GM12878 (cell line): Measurements from ENCODE around the gene ING5. TPM values are rescaled to one million over a fixed set of nuclear protein-coding genes. Genes with fewer than 3 reads are reported as not detected.

Experiments
- ATAC-seq: fragments of 200-7000 bp; cut with Tn5 transposase; 3 replicates; pipeline ENCODE4 v1.9.1; 2020; ENCODE audit warnings: mild to moderate bottlenecking, moderate library complexity
- BruUV-seq: library from RNA; stranded (reverse); fragments of 400-500 nt; replicated peaks from 2 replicates; lab custom pipeline; 2021; lab: Mats Ljungman, UMichigan
- CTCF ChIA-PET: fragments of 300-600 bp; sonication (Branson Sonifier 250); formaldehyde crosslinking; extraction: SDS; loops from one replicate; lab custom pipeline; 2021; ENCODE audit warnings: inconsistent platforms; lab: Yijun Ruan, JAX
- POLR2A ChIA-PET: fragments of 350-600 bp; formaldehyde crosslinking; extraction: SDS; loops from one replicate; lab custom pipeline; 2021; ENCODE audit warnings: inconsistent platforms; lab: Charles Lee
- RAD21 ChIA-PET: fragments of 300-600 bp; sonication (Branson Sonifier 250); formaldehyde crosslinking; loops from one replicate; lab custom pipeline; 2023; ENCODE audit warnings: antibody characterized with exemption; ENCODE audit not compliant: unreplicated experiment; lab: Charles Lee
- SMC1A ChIA-PET: fragments of 300-600 bp; sonication (Branson Sonifier 250); formaldehyde crosslinking; loops from one replicate; lab custom pipeline; 2023; ENCODE audit not compliant: unreplicated experiment, uncharacterized antibody; lab: Charles Lee
- DNase-seq: peaks from one replicate; pipeline ENCODE4 v3.0.0-alpha.2; 2011; ENCODE audit warnings: low read depth, low spot score
- FAIRE-seq: peaks from 3 replicates; lab custom pipeline; 2011; peaks lifted over from hg19 to GRCh38; lab: Jason Lieb, UNC
- H2AFZ ChIP-seq: 2 replicates; pipeline ENCODE4 v1.6.0; 2011; ENCODE audit warnings: low read depth, low read length, control low read depth; ENCODE audit not compliant: control insufficient read depth
- H3K27ac ChIP-seq: 2 replicates; pipeline ENCODE4 v1.5.1; 2011; ENCODE audit warnings: control low read depth; ENCODE audit not compliant: control insufficient read depth, insufficient read depth
- H3K27me3 ChIP-seq, 2 experiments: replicated peaks in 1 of 2; 2 replicates each; pipeline versions ENCODE4 v1.6.0 to v1.6.1; 2011; ENCODE audit warnings: low read length in 1 of 2; ENCODE audit not compliant: control insufficient read depth in 2 of 2, insufficient read depth in 2 of 2
- H3K36me3 ChIP-seq, 2 experiments: 2 replicates each; pipeline ENCODE4 v1.5.1; 2011; ENCODE audit warnings: low read length in 1 of 2; ENCODE audit not compliant: control insufficient read depth in 2 of 2, insufficient read depth in 2 of 2
- H3K4me1 ChIP-seq: 2 replicates; pipeline ENCODE4 v1.6.1; 2011; ENCODE audit warnings: mild to moderate bottlenecking, low read length, moderate library complexity, mixed read lengths; ENCODE audit not compliant: control insufficient read depth, insufficient read depth
- H3K4me2 ChIP-seq: 2 replicates; pipeline ENCODE4 v1.6.0; 2011; ENCODE audit warnings: control low read depth; ENCODE audit not compliant: control insufficient read depth, insufficient read depth
- H3K4me3 ChIP-seq: fragments of 200-600 bp; sonication (generic); 2 replicates; pipeline ENCODE4 v1.5.1; 2016
- H3K79me2 ChIP-seq: 2 replicates; pipeline ENCODE4 v1.6.0; 2011; ENCODE audit warnings: low read length; ENCODE audit not compliant: control insufficient read depth, insufficient read depth
- H3K9ac ChIP-seq: 2 replicates; pipeline ENCODE4 v1.8.0; 2011; ENCODE audit warnings: low read length, control low read depth, mixed read lengths; ENCODE audit not compliant: control insufficient read depth, insufficient read depth
- H3K9me3 ChIP-seq: replicated peaks from 3 replicates; pipeline ENCODE4 v1.5.1; 2011; ENCODE audit warnings: mild to moderate bottlenecking, low read length; ENCODE audit not compliant: control insufficient read depth, insufficient read depth
- H4K20me1 ChIP-seq: 2 replicates; pipeline ENCODE4 v1.6.0; 2011; ENCODE audit not compliant: control insufficient read depth, insufficient read depth
- CTCF ChIP-seq, 3 experiments: IDR thresholded peaks in 2 of 3; conservative IDR thresholded peaks in 1 of 3; 2 replicates each; pipeline ENCODE4 v1.5.1; 2011; ENCODE audit warnings: low read depth in 3 of 3, low read length in 3 of 3, mild to moderate bottlenecking in 3 of 3, control low read depth in 2 of 3, moderate library complexity in 2 of 3, inconsistent platforms in 1 of 3, mixed read lengths in 1 of 3; ENCODE audit not compliant: control insufficient read depth in 2 of 3, insufficient read depth in 1 of 3; ENCODE audit errors: extremely low read depth in 1 of 3
- FOXK2 ChIP-seq: fragments of 450-650 bp; IDR thresholded peaks from 2 replicates; pipeline ENCODE4 v1.6.1; 2017; ENCODE audit warnings: mild to moderate bottlenecking, moderate library complexity
- PRDM15 ChIP-seq: fragments of 450-650 bp; formaldehyde crosslinking; IDR thresholded peaks from 2 replicates; pipeline ENCODE4 v1.4.0; 2020; ENCODE audit warnings: mild to moderate bottlenecking, moderate library complexity
- SPI1 ChIP-seq: IDR thresholded peaks from 2 replicates; pipeline ENCODE4 v1.6.1; 2011; ENCODE audit warnings: low read depth, mild to moderate bottlenecking, low read length, moderate library complexity, borderline replicate concordance; ENCODE audit not compliant: insufficient read depth
- TCF3 ChIP-seq: IDR thresholded peaks from 2 replicates; pipeline ENCODE4 v1.6.1; 2012; ENCODE audit warnings: low read depth, mild to moderate bottlenecking, low read length, borderline replicate concordance; ENCODE audit not compliant: insufficient read depth
- ZSCAN29 ChIP-seq: fragments of 450-650 bp; IDR thresholded peaks from 2 replicates; pipeline ENCODE4 v1.6.1; 2017; ENCODE audit warnings: mild to moderate bottlenecking, moderate library complexity
- ZZZ3 ChIP-seq: IDR thresholded peaks from 2 replicates; pipeline ENCODE4 v1.6.1; 2011; ENCODE audit warnings: low read depth; ENCODE audit not compliant: control insufficient read depth, insufficient read length
- WGBS: methylation state at CpG from one replicate; pipeline ENCODE4 v1.1.6; 2016; ENCODE audit warnings: low lambda C conversion rate; ENCODE audit not compliant: insufficient replicate concordance, insufficient coverage; ENCODE audit errors: missing lambda C conversion rate; 5-methylcytosine and 5-hydroxymethylcytosine counted together
- in situ Hi-C: fragments of 300-500 bp; cut with MboI; formaldehyde crosslinking; loops from 9 replicates; pipeline ENCODE4 v1.14.3; 2018; ENCODE audit warnings: mixed read lengths
- intact Hi-C: fragments of 100-400 bp; cut with micrococcal nuclease; formaldehyde crosslinking; loops from one replicate; pipeline ENCODE4 v1.14.2; 2022; ENCODE audit not compliant: unreplicated experiment
- polyA plus RNA-seq, 11 experiments: library from polyadenylated mRNA; depleted of rRNA in 4 of 11; unstranded in 6 of 11; stranded (reverse) in 5 of 11; fragments of >200 nt; fragmentation: Nextera tagmentation in 4 of 11; fragmentation: Illumina TruSeq in 1 of 11; extraction: Ambion mirVana in 4 of 11; extraction: Trizol in 1 of 11; gene quantifications; 1 replicate in 1 of 11; 2 replicates in 10 of 11; pipeline versions ENCODE4 v1.2.1 to v1.2.3, GENCODE V29; 2011 to 2016; ENCODE audit warnings: inconsistent platforms in 2 of 11, missing spikeins in 2 of 11, low read depth in 1 of 11
- total RNA-seq, 4 experiments: library from RNA; depleted of rRNA in 3 of 4; stranded (reverse); fragments of >200 nt in 3 of 4; fragmentation: Illumina TruSeq in 1 of 4; extraction: Trizol in 1 of 4; gene quantifications; 2 replicates each; pipeline versions ENCODE4 v1.2.1 to v1.2.3, GENCODE V29; 2013 to 2021
- TF ChIP-seq, protein P1 (sequence below): fragments of 150-350 bp; IDR thresholded peaks from 2 replicates; pipeline ENCODE4 v1.6.1; 2016; ENCODE audit warnings: low read depth, low read length

The ING5 gene
- total and polyA plus RNA-seq, 10 of the 15 experiments (the other 5 are each of a cell fraction or from before 2014, with no cell fraction given) = 10.0 to 46.1 (median 27.2) TPM

- TF ChIP-seq, protein P1, sequence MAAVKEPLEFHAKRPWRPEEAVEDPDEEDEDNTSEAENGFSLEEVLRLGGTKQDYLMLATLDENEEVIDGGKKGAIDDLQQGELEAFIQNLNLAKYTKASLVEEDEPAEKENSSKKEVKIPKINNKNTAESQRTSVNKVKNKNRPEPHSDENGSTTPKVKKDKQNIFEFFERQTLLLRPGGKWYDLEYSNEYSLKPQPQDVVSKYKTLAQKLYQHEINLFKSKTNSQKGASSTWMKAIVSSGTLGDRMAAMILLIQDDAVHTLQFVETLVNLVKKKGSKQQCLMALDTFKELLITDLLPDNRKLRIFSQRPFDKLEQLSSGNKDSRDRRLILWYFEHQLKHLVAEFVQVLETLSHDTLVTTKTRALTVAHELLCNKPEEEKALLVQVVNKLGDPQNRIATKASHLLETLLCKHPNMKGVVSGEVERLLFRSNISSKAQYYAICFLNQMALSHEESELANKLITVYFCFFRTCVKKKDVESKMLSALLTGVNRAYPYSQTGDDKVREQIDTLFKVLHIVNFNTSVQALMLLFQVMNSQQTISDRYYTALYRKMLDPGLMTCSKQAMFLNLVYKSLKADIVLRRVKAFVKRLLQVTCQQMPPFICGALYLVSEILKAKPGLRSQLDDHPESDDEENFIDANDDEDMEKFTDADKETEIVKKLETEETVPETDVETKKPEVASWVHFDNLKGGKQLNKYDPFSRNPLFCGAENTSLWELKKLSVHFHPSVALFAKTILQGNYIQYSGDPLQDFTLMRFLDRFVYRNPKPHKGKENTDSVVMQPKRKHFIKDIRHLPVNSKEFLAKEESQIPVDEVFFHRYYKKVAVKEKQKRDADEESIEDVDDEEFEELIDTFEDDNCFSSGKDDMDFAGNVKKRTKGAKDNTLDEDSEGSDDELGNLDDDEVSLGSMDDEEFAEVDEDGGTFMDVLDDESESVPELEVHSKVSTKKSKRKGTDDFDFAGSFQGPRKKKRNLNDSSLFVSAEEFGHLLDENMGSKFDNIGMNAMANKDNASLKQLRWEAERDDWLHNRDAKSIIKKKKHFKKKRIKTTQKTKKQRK = no peak
- TF ChIP-seq ZZZ3 (no peak), TCF3 (no peak)
Observed at GRCh38 chr2:241653210-241653750, 48.6 kb upstream of the ING5 start (continued).

DNA sequence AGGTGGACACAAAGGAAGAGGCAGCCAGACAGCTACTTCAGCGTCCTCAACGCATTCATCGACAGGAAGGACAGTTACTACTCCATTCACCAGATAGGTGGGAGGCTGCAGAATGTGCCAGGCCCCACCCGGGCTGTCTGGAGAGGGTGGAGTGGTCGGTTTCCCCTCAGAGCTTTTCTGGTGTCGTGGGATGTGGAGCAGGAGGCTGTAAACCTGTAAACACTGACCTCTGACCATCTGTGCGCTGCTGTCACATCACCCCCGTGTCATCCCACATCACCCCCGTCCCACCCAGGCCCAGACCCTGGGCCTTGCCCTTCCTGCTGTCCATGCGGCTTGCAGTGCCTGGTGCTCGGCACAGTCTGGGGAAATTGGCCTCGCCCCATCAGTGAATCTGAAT is 47.3 kb upstream of the ING5 start:
- 98% methylated on average over 12 of the region's 12 CpGs for WGBS
- POLR2A ChIA-PET = interaction anchor here (0.7 kb wide), 2 partner anchors 32 to 337 kb away, joined by 5 to 6 read pairs; no protein-coding TSS in a partner anchor

More for the DNA sequence above, 47.3 kb upstream of the ING5 start:
- intact Hi-C loops (no loop called here), in situ Hi-C loops (loop anchor here (10.0 kb wide), 1 partner anchor 800 kb away; no protein-coding TSS in a partner anchor)
- peaks cover 14 to 39% of the 10 kb centered on the region in 2 experiments for H3K36me3 ChIP-seq
- ChIA-PET CTCF (interaction anchor here (0.6 kb wide), 3 partner anchors 147 to 221 kb away, joined by 3 to 5 read pairs (median 3); no protein-coding TSS in a partner anchor), RAD21 (no interaction called here), SMC1A (interaction anchor here (0.6 kb wide), 1 partner anchor 137 kb away, joined by 3 read pairs; no protein-coding TSS in a partner anchor)
- no peaks in the 10 kb centered on the region for H4K20me1 ChIP-seq
- H3K9ac ChIP-seq = no peak overlapping the region
- FAIRE-seq = no peak
- no TSS peak for BruUV-seq
- no peaks in the 10 kb centered on the region for H3K27me3 ChIP-seq
- H2AFZ ChIP-seq = no peak overlapping the region
- H3K4me3 ChIP-seq = no peak overlapping the region
- no peaks in the 10 kb centered on the region for H3K79me2 ChIP-seq
- no peak for ATAC-seq
- H3K4me1 ChIP-seq = no peaks in the 10 kb centered on the region
- no peak for TF ChIP-seq CTCF (IDR thresholded peaks at IDR 0.05 in 2 of 3, conservative IDR thresholded peaks at IDR 0.05 in 1 of 3; ENCODE audit: control insufficient read depth in 2 of 3, extremely low read depth in 1 of 3, insufficient read depth in 1 of 3, low read depth in 3 of 3, low read length in 3 of 3)
- TF ChIP-seq FOXK2 = no peak
- TF ChIP-seq SPI1 = no peak
- no peak for TF ChIP-seq TCF3
- no peak for TF ChIP-seq ZSCAN29
- no peak for TF ChIP-seq PRDM15 (CRISPR knock-in tag)
- no peak for DNase-seq
- no peak overlapping the region for H3K27ac ChIP-seq
- H3K9me3 ChIP-seq = no peaks in the 10 kb centered on the region
- no peak overlapping the region for H3K4me2 ChIP-seq
